Left ventricle myocardium inferior (tissue), 1 donor: ENCODE measurements around the gene SEMA3D. TPM values are rescaled to one million over a fixed set of nuclear protein-coding genes. Genes with fewer than 3 reads are reported as not detected.

Experiments used
- DNase-seq: peaks from one replicate; pipeline ENCODE4 v3.0.0-alpha.2; 2020
- H3K27ac ChIP-seq: fragments of 200-600 bp; replicated peaks from 2 replicates; pipeline ENCODE4 v1.8.0; 2021
- H3K27me3 ChIP-seq: fragments of 200-600 bp; 2 replicates; pipeline ENCODE4 v1.8.0; 2021; ENCODE audit warnings: low read depth
- H3K36me3 ChIP-seq: fragments of 200-600 bp; 2 replicates; pipeline ENCODE4 v1.8.0; 2021
- H3K4me1 ChIP-seq: fragments of 200-600 bp; 2 replicates; pipeline ENCODE4 v1.8.0; 2021
- H3K4me3 ChIP-seq: fragments of 200-600 bp; 2 replicates; pipeline ENCODE4 v1.8.0; 2021; ENCODE audit warnings: mild to moderate bottlenecking, moderate library complexity
- H3K9me3 ChIP-seq: fragments of 200-600 bp; replicated peaks from 2 replicates; pipeline ENCODE4 v1.8.0; 2021
- CTCF ChIP-seq: fragments of 200-600 bp; IDR thresholded peaks from 2 replicates; pipeline ENCODE4 v1.8.0; 2021; ENCODE audit warnings: antibody characterized with exemption, mild to moderate bottlenecking, borderline replicate concordance
- intact Hi-C: fragments of 100-400 bp; cut with micrococcal nuclease; formaldehyde crosslinking; loops from one replicate; pipeline ENCODE4 v1.11.0; 2022
- total RNA-seq: library from RNA; stranded (reverse); fragmentation: NEBNext Ultra II Directional; extraction: Animal tissue kit (Norgen Biotek cat#: 25700); gene quantifications from one replicate; pipeline ENCODE4 v1.2.1, GENCODE V29; 2021
- donor health status: DM: no; HTN: yes; CAD: no; lungs with severe emphysema.

Gene SEMA3D
- total RNA-seq, 1 donor from 2014 or later, result 1.8 TPM

GRCh38 chr7:85204061-85204460 is 17.2 kb upstream of the SEMA3D start:
- intact Hi-C loops, result no loop called here
- Histone ChIP-seq H3K27ac (no peak overlapping the region), H3K9me3 (peaks cover 6% of the 10 kb centered on the region), H3K36me3 (no peaks in the 10 kb centered on the region), H3K4me1 (no peaks in the 10 kb centered on the region), H3K4me3 (no peak overlapping the region), H3K27me3 (no peaks in the 10 kb centered on the region)
- no peak for TF ChIP-seq CTCF
- no peak for DNase-seq

- Histone ChIP-seq H3K4me3 (no peak overlapping the region), H3K9me3 (peaks cover 6% of the 10 kb centered on the region), H3K27ac (no peak overlapping the region), H3K4me1 (no peaks in the 10 kb centered on the region), H3K36me3 (no peaks in the 10 kb centered on the region), H3K27me3 (no peaks in the 10 kb centered on the region)
- intact Hi-C loops, result no loop called here
- TF ChIP-seq CTCF, result no peak
- no peak for DNase-seq
These were observed 14.4 kb upstream of the SEMA3D start for GRCh38 chr7:85201209-85201608.

GRCh38 chr7:85196696-85197095 is 9.8 kb upstream of the SEMA3D start:
- no peak for TF ChIP-seq CTCF
- Histone ChIP-seq H3K36me3 (no peaks in the 10 kb centered on the region), H3K9me3 (no peaks in the 10 kb centered on the region), H3K27me3 (no peaks in the 10 kb centered on the region), H3K4me3 (no peak overlapping the region), H3K27ac (no peak overlapping the region), H3K4me1 (no peaks in the 10 kb centered on the region)
- intact Hi-C loops, result no loop called here
- DNase-seq, result no peak

GRCh38 chr7:85191383-85191782 is 4.5 kb upstream of the SEMA3D start:
- Histone ChIP-seq H3K4me1 (peaks cover 12% of the 10 kb centered on the region), H3K36me3 (no peaks in the 10 kb centered on the region), H3K4me3 (no peak overlapping the region), H3K9me3 (no peaks in the 10 kb centered on the region), H3K27ac (no peak overlapping the region), H3K27me3 (peaks cover 39% of the 10 kb centered on the region)
- intact Hi-C loops, result no loop called here
- DNase-seq, result no peak
- peak; percentile 32 for TF ChIP-seq CTCF

- peak overlapping the region; percentile 69 for H3K27ac ChIP-seq
- peaks cover 27% of the 10 kb centered on the region for H3K4me1 ChIP-seq
- H3K9me3 ChIP-seq, result no peaks in the 10 kb centered on the region
- no peaks in the 10 kb centered on the region for H3K36me3 ChIP-seq
- peak overlapping the region; percentile 68 for H3K4me3 ChIP-seq
- intact Hi-C loops, result loop anchor here (5.0 kb wide), 1 partner anchor 144 kb away; no protein-coding TSS in a partner anchor
- no peak for TF ChIP-seq CTCF
- no peak for DNase-seq
- H3K27me3 ChIP-seq, result peaks cover 63% of the 10 kb centered on the region
These were observed 754 bp downstream of the SEMA3D start for GRCh38 chr7:85186083-85186520.
